Measurements from ENCODE around the gene PTPRK.

Gene PTPRK

DNA sequence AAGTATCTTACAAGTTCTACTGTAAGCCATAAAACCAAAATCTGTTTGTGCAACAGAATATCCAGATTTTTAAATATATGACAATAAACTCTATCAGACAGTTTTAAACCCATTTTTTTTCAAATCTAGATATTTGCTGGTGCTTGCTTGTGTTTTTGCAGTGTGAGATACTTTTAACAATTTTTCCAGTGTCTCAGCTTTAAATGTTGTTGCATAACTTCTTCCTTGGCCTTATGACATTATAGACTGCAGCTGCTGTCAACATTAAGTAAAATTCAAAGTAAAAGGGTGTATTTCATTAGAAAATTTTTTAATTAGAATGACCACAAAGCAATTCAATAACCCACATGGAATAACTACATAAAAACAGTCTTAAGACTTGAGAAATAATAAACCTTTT is 139.5 kb downstream of the PTPRK start:
- H3F3A ChIP-seq (ENCODE audit: insufficient read depth, low read length) = no peaks in the 10 kb centered on the region
- H3K4me2 ChIP-seq (ENCODE audit: low read length) = no peak overlapping the region
- no peaks in the 10 kb centered on the region for H3K9me3 ChIP-seq (ENCODE audit: low read length)
- no peak overlapping the region for H3K9ac ChIP-seq (ENCODE audit: low read length)
- no peaks in the 10 kb centered on the region for H3K27me3 ChIP-seq (ENCODE audit: insufficient read depth, low read length)
- H2AFZ ChIP-seq (ENCODE audit: low read length) = no peak overlapping the region
- H3K4me1 ChIP-seq (ENCODE audit: insufficient read depth, low read length, severe bottlenecking) = no peaks in the 10 kb centered on the region
- H3K36me3 ChIP-seq (ENCODE audit: insufficient read depth, low read length) = no peaks in the 10 kb centered on the region
- no peak overlapping the region for H3K27ac ChIP-seq (ENCODE audit: low read depth, low read length, poor library complexity, severe bottlenecking)
- no peaks in the 10 kb centered on the region for H4K20me1 ChIP-seq (ENCODE audit: insufficient read depth, low read length)
- H3K4me3 ChIP-seq (ENCODE audit: low read depth, low read length, poor library complexity, severe bottlenecking) = no peak overlapping the region
- no peaks in the 10 kb centered on the region for H3K9me2 ChIP-seq (ENCODE audit: low read depth, low read length)
- TF ChIP-seq EZH2 (IDR thresholded peaks at IDR 0.05; ENCODE audit: borderline replicate concordance, low read length) = no peak
- TF ChIP-seq, protein P1, sequence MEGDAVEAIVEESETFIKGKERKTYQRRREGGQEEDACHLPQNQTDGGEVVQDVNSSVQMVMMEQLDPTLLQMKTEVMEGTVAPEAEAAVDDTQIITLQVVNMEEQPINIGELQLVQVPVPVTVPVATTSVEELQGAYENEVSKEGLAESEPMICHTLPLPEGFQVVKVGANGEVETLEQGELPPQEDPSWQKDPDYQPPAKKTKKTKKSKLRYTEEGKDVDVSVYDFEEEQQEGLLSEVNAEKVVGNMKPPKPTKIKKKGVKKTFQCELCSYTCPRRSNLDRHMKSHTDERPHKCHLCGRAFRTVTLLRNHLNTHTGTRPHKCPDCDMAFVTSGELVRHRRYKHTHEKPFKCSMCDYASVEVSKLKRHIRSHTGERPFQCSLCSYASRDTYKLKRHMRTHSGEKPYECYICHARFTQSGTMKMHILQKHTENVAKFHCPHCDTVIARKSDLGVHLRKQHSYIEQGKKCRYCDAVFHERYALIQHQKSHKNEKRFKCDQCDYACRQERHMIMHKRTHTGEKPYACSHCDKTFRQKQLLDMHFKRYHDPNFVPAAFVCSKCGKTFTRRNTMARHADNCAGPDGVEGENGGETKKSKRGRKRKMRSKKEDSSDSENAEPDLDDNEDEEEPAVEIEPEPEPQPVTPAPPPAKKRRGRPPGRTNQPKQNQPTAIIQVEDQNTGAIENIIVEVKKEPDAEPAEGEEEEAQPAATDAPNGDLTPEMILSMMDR (IDR thresholded peaks at IDR 0.05; ENCODE audit: low read length) = no peak
- no peaks in the 10 kb centered on the region for H3K79me2 ChIP-seq (ENCODE audit: insufficient read depth, low read length)

DNA sequence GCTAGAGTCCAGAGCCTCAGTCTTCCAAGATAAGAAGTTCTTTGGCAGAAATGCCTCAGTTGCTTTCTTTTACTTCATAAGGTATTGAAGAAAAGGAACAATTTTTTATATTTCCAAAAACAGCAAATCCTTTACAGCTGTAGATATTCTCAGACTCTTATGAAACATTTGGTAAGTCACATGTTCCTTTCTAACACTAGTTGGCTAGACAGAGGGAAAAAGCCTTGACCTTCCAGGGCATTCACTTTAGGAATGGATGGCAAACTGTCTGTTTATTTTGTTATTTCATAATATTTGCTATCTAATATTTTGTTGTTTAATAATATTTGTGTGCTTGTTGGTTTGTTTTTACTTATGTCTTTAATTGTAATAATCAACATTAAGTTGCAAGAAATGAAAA is 140.8 kb downstream of the PTPRK start:
- H3K4me3 ChIP-seq (ENCODE audit: low read depth, low read length, poor library complexity, severe bottlenecking) = no peak overlapping the region
- H3K9me2 ChIP-seq (ENCODE audit: low read depth, low read length) = no peaks in the 10 kb centered on the region
- H3K9me3 ChIP-seq (ENCODE audit: low read length) = no peaks in the 10 kb centered on the region
- H3K36me3 ChIP-seq (ENCODE audit: insufficient read depth, low read length) = no peaks in the 10 kb centered on the region
- H3K4me1 ChIP-seq (ENCODE audit: insufficient read depth, low read length, severe bottlenecking) = no peaks in the 10 kb centered on the region
- H4K20me1 ChIP-seq (ENCODE audit: insufficient read depth, low read length) = no peaks in the 10 kb centered on the region
- H2AFZ ChIP-seq (ENCODE audit: low read length) = no peak overlapping the region
- no peaks in the 10 kb centered on the region for H3K27me3 ChIP-seq (ENCODE audit: insufficient read depth, low read length)
- TF ChIP-seq, protein P1 (IDR thresholded peaks at IDR 0.05; ENCODE audit: low read length) = no peak
- TF ChIP-seq EZH2 (IDR thresholded peaks at IDR 0.05; ENCODE audit: borderline replicate concordance, low read length) = no peak
- no peaks in the 10 kb centered on the region for H3F3A ChIP-seq (ENCODE audit: insufficient read depth, low read length)
- H3K27ac ChIP-seq (ENCODE audit: low read depth, low read length, poor library complexity, severe bottlenecking) = no peak overlapping the region
- H3K4me2 ChIP-seq (ENCODE audit: low read length) = no peak overlapping the region
- H3K79me2 ChIP-seq (ENCODE audit: insufficient read depth, low read length) = no peaks in the 10 kb centered on the region
- H3K9ac ChIP-seq (ENCODE audit: low read length) = no peak overlapping the region

DNA sequence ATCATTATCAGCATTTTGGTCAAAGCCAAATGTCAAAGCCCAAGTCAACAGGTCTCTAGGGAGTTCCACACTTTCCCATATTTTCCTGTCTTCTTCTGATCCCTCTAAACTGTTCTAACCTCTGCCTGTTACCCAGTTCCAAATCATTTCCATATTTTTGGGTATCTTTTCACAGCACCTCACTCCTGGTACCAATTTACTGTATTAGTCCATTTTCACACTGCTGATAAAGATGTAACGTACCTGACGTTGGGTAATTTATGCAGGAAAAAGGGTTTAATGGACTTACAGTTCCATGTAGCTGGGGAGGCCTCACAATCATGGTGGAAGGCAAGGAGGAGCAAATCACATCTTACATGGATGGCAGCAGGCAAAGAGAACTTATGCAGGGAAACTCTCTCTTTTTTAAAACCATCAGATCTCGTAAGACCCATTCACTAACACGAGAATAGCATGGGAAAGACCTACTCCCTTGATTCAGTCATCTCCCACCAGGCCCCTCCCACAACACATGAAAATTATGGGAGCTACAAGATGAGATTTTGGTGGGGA is 143.4 kb downstream of the PTPRK start:
- Histone ChIP-seq H3K4me3 (ENCODE audit: low read depth, low read length, poor library complexity, severe bottlenecking) (no peak overlapping the region), H3K9me3 (ENCODE audit: low read length) (no peaks in the 10 kb centered on the region), H3K27ac (ENCODE audit: low read depth, low read length, poor library complexity, severe bottlenecking) (no peak overlapping the region), H3K9me2 (ENCODE audit: low read depth, low read length) (no peaks in the 10 kb centered on the region), H3F3A (ENCODE audit: insufficient read depth, low read length) (no peaks in the 10 kb centered on the region), H3K4me1 (ENCODE audit: insufficient read depth, low read length, severe bottlenecking) (no peaks in the 10 kb centered on the region), H2AFZ (ENCODE audit: low read length) (no peak overlapping the region), H3K79me2 (ENCODE audit: insufficient read depth, low read length) (no peaks in the 10 kb centered on the region), H3K27me3 (ENCODE audit: insufficient read depth, low read length) (no peaks in the 10 kb centered on the region), H4K20me1 (ENCODE audit: insufficient read depth, low read length) (no peaks in the 10 kb centered on the region), H3K36me3 (ENCODE audit: insufficient read depth, low read length) (no peaks in the 10 kb centered on the region), H3K4me2 (ENCODE audit: low read length) (no peak overlapping the region), H3K9ac (ENCODE audit: low read length) (no peak overlapping the region)
- no peak for TF ChIP-seq EZH2 (IDR thresholded peaks at IDR 0.05; ENCODE audit: borderline replicate concordance, low read length)
- TF ChIP-seq, protein P1 (IDR thresholded peaks at IDR 0.05; ENCODE audit: low read length) = no peak
